AG08395 (cell line): ENCODE results near the gene YOD1.
"Not testable (repeated sequence)": the region's sequence is repeated elsewhere in the genome, so short reads cannot be mapped to it uniquely, and the experiment has no call there.

Experiments
- DNase-seq: peaks from one replicate; pipeline ENCODE4 v3.0.0; 2012; ENCODE audit warnings: mixed read lengths, low spot score

Gene YOD1

GRCh38 chr1:207049054-207049453 is 2.0 kb downstream of the YOD1 start:
- DNase-seq = no peak

- DNase-seq = no peak
Measured at GRCh38 chr1:207048041-207048440, 3.0 kb downstream of the YOD1 start.

- no peak for DNase-seq
Measured at GRCh38 chr1:207047505-207047904, 3.5 kb downstream of the YOD1 start.

DNA sequence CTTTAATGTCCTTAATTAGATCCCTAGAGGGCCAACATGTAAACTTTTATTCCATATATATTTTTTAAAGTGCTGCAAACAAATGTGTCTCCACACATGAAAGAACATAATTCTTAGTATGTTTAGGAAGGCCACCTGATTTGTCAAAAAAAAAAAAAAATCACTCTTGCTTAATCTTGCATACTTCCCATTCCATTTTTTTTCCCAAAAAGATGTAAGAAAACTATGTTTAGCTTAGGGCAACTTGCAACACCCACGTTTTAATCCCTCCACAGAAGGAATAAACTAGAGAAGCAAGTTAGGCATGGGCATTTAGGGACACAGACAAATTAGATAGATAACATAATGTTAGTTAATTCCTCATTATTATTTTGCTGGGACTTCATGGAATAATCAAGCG is 5.6 kb downstream of the YOD1 start:
- no peak for DNase-seq

DNA sequence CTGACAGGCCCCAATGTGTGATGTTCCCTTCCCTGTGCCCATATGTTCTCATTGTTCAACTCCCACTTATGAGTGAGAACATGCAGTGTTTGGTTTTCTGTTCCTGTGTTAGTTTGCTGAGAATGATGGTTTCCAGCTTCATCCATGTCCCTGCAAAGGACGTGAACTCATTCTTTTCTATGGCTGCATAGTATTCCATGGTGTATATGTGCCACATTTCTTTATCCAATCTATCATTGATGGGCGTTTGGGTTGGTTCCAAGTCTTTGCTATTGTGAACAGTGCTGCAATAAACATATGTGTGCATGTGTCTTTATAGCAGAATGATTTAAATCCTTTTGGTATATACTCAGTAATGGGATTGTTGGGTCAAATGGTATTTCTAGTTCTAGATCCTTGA is 9.6 kb downstream of the YOD1 start:
- DNase-seq = not testable (repeated sequence)

GRCh38 chr1:207040181-207040533 is 10.9 kb downstream of the YOD1 start:
- peak; percentile 50 for DNase-seq

DNA sequence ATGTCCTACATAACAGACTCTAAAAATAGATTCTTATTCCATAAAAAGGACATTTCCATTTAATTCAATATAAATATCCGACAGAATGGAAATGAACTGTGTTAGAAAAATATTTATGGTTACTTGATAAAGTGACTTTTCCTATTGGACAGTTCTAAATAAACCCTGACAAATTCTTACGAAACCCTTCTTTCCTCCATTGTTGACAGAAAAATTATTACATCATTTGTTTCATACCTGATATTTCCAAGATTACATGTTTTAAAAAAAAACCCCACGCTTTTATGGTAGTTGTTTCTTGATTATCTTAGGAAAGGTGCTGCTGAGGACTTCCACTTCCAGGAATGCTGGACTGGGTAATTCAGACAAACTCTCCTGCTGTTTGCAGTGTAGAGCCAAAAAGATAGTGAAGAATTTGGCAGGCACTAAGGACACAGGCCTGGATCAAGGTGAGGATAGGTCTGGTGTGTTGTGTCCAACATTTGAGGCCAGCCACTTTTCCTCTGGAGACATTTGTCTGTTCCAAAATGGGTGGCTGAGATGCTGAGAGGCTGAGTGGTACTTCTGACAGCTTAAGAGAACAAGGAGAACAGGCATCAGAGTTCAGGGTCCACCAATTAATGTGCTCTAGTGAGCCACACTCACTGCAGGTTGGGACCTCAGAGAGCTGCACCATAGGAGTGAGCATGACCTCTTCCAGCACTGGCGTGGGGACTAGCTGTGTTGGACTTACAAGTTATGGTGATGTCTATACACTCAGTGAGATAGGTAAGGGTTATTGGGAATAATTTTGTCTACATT is 11.4 kb downstream of the YOD1 start:
- DNase-seq = no peak

- DNase-seq = no peak
Measured at GRCh38 chr1:207036865-207037264, 14.1 kb downstream of the YOD1 start.

DNA sequence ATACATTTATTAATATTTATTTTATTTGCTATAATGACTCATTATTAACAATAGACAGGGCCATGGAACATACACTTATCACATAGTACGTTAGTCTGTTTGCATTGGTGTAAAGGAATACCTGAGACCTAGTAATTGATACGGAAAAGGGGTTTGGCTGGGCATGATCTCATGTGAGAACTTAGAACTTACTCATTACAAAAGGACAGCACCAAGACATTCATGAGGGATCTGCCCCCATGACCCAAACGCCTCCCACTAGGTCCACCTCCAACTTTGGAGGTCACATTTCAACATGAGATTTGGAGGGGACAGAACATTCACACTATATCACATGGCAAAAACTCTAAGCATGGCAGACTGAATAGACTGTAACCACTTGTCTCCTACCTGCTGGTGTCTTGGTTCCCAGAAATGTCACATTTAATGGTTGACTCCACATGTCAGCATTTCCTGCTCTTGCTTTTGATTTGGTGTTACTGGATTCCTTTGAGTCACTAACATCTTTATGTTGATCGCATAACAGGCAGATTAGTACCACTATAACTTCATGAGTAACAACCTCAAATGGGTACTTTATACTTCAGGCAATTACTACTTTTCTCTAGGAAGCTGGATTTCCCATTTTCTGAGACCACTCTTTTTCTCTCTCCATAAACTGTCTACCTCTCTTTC is 15.0 kb downstream of the YOD1 start:
- no peak for DNase-seq

- DNase-seq = peak; percentile 79
Measured at GRCh38 chr1:207034998-207035397, 16.0 kb downstream of the YOD1 start.

DNA sequence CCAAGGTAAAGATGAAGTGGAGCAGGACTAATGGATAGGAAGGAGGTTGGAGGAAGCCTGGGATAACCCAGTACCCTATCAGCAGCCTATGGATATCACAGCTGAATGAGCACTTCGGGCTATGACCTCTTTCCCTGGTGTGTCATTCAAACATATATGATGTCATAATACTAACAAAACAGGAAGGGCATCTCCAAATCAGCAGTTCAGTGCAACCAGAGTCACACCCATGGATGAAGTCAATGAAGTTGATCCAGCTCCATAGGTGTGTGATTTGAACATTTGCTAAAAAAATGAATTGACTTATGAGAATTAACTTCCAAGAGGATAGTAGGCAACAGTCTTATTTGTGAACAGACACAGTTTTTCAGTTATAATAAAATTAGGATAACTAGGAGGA is 16.8 kb downstream of the YOD1 start:
- DNase-seq = no peak

DNA sequence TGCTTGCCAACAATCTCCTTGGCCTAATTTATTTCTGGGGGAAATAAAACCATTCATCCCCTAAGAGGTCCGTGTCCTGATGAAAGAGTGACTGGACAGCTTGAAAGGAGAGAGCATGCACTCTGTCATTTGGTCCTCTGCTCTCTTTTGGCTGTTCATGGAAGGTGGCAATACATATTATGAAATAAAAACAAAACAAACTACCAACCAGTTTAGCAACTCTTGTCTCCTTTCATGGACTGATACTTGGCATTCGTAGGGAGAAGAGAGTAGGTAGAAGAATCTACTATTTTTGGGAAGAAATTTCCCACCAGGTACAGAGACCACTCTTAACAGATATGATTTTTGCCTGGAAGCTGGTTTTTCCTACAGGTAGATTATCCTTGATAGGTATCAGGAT is 17.7 kb downstream of the YOD1 start:
- no peak for DNase-seq

DNA sequence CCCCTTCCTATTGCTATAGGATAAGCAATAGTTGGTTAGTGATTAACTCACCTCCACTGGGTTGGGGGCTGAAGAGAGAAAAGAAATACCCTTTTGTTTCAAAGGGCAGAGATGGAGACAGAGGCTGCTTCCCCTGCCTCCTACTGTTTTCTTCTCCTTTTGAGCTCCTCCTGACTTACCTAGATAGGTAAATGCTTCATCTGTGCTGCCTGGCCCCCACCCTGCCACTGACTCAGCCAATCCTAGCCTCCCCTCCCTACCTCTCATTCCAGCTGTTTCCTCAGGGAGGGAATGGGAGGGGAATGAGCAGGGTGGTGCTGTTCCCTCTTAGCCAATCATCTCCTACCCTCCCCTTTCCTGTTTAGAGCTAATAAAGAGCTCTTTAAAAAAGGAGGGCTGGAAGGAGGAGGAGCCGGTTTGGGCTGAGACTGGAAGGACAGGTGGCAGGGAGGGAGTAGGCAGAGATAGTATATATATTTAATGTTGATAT is 18.4 kb downstream of the YOD1 start, which contains the start of gene C1orf116:
Gene C1orf116 (minus strand): TSS at position 229 of the 490 bp plus-strand sequence. CDS start 5,158 bp downstream, outside the sequence.
- no peak for DNase-seq

DNA sequence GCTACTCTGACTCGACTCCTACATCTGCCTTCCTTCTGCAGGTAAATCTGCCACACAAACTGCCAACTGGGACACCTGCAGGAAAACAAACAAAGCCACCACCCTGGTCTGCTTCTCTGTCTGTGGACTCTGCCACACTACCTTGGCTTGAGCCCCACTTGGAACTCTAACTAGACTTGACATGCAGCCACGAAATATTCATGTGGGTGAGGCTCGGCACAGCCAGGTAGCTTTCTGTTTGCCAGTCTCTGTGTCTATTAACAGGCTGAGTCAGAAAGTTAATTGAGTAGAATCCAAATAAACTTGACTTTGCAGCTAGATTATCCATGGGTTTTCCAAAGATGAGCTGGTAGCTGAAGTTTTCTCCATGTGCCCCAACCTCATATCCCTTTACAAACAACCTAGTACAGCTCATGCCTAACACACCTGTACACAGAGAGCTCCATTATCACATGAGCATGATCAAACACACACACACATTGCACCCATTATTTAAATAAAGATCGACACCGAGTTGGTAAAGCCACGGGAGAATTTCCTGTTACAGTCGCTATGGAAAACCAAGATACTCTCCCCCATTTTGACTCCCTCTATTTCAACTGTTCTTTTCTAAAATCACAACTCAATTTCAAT is 19.3 kb downstream of the YOD1 start:
- DNase-seq = no peak

GRCh38 chr1:207031016-207031415 is 20.0 kb downstream of the YOD1 start:
- DNase-seq = no peak

GRCh38 chr1:207030522-207031009 is 20.4 kb downstream of the YOD1 start:
- no peak for DNase-seq

DNA sequence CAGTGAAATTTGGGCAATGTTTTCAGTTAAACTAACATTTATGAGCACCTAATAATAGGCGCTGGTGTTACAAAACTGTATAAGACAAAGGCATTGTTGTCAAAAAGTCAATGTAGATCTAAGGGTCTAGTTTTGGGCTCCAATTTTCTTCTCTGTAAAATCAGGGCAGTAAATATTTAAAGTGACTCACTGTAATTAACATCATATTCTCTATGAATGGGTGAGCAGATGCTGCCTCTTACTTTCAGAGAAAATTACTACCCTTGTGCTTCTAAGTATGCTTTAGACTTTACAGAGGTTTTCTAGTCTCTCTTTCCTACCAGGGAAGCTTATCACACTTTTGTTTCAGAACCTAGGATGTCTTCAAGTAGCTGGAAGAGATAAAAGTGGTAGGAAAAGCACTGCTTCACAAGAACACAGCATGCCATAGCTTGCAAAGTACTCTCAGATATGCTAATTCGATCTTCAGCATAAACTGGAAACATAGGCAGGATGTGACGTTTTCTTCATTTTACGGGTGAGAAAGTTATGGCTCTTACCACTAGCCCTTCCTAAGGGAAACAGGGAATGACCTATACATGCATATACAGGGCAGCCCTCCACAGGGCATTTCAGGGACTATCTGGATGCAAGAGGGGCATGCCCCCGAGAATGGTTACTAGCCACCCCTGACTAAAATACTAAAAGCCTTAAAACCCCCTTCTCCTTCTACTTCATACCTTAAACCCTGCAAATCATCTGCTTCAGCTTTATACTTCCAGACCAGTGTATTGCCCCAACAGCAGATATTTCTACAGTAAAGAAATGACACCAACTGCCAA is 21.1 kb downstream of the YOD1 start:
- no peak for DNase-seq

DNA sequence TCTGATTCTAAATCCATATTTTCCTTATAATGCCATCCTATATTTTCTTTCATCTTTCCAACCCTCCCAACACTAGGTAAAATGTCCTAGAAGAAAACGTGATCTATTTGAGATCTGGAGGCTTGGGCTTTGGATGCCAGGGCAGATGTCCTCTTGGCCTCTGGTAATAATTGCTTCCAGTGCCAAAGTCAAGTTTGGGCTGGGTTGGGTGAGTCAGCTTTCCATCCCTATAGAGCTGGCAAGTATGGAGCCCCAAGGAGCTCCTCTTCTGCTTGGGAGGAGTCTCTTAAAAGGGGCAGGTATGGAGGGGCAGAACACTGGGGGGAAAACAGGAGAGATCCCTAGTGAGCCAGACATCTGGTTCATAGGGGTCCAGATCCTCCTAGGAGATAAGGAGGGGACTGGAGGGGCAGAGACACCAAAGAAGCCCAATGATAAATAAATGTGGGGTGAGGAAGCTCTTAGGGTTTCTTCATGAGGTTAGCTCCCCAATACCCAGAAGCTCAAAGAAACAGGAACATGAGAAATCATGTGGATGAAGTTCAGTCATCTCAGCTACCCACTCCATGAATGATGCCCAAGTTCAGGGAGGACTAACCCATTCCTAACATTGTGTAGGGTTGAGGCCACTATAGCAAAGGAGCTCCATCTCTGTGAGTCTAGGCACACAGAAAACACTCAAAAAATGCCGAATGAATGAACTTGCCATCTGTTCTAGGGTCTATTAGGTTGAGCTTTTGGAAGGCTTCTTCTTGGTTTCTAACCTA is 21.9 kb downstream of the YOD1 start:
- DNase-seq = no peak

- no peak for DNase-seq
Measured at GRCh38 chr1:207027921-207028320, 23.1 kb downstream of the YOD1 start.

- DNase-seq = peak; percentile 30
Measured at GRCh38 chr1:207027206-207027777, 23.7 kb downstream of the YOD1 start.

DNA sequence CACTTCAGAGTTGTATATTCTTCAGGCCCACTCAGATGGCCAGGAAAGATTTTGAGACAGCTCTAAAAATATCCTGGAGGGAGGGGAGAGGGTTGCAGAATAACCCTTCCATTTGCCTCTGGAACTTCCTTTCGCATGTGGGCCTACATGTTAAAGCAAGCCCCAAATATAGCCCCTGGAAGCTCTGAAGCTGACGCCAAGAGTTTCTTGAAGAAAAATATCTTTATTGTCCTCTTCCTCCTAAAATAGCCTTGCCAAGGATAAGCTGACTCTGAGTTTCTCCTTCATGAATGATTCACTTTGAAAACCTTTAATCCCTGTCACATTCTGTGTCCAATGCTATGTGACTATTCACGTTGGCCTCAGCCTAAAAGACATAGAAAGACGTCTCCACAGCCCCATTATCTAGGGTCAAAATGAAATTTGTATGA is 24.9 kb downstream of the YOD1 start:
- peak; percentile 45 for DNase-seq
